A673 (cell line): ENCODE data around the gene IKZF3. TPM values are rescaled to one million over a fixed set of nuclear protein-coding genes. Genes with fewer than 3 reads are reported as not detected.

Experiments
- BruUV-seq: library from RNA; stranded (reverse); fragments of 400-500 nt; replicated peaks from 2 replicates; lab custom pipeline; 2021; lab: Mats Ljungman, UMichigan
- CTCF ChIA-PET: fragments of 300-600 bp; sonication (Branson Sonifier 250); formaldehyde crosslinking; loops from one replicate; lab custom pipeline; 2022; ENCODE audit warnings: antibody characterized with exemption; lab: Charles Lee
- POLR2A ChIA-PET: fragments of 300-600 bp; sonication (Branson Sonifier 250); formaldehyde crosslinking; loops from one replicate; lab custom pipeline; 2022; ENCODE audit warnings: antibody characterized with exemption; ENCODE audit not compliant: low non-redundant PET; lab: Charles Lee
- DNase-seq: peaks from one replicate; pipeline ENCODE4 v3.0.0-alpha.2; 2015; ENCODE audit warnings: low spot score
- H3K27ac ChIP-seq: fragments of 200-600 bp; sonication (generic); 2 replicates; pipeline ENCODE4 v1.5.1; 2016; ENCODE audit warnings: mixed run types, low read depth, mild to moderate bottlenecking, mixed read lengths, antibody characterized with exemption, low read length; ENCODE audit not compliant: poor library complexity, severe bottlenecking
- H3K27me3 ChIP-seq: fragments of 200-600 bp; sonication (generic); replicated peaks from 2 replicates; pipeline ENCODE4 v1.6.1; 2017; ENCODE audit warnings: mixed run types, low read depth, mild to moderate bottlenecking, mixed read lengths, antibody characterized with exemption, low read length; ENCODE audit not compliant: insufficient read depth, poor library complexity
- H3K36me3 ChIP-seq: fragments of 200-600 bp; sonication (generic); 2 replicates; pipeline ENCODE4 v1.6.1; 2016; ENCODE audit warnings: mixed run types, mild to moderate bottlenecking, mixed read lengths, antibody characterized with exemption, low read length; ENCODE audit not compliant: insufficient read depth, poor library complexity, severe bottlenecking
- H3K4me1 ChIP-seq: fragments of 200-600 bp; sonication (generic); 2 replicates; pipeline ENCODE4 v1.6.1; 2017; ENCODE audit warnings: mixed run types, mild to moderate bottlenecking, mixed read lengths, antibody characterized with exemption, low read length; ENCODE audit not compliant: insufficient read depth, poor library complexity, severe bottlenecking
- H3K4me3 ChIP-seq: fragments of 200-600 bp; sonication (generic); 2 replicates; pipeline ENCODE4 v1.5.1; 2016; ENCODE audit warnings: low read depth, mixed run types, mild to moderate bottlenecking, mixed read lengths, low read length; ENCODE audit not compliant: poor library complexity, severe bottlenecking
- H3K9me3 ChIP-seq: fragments of 200-600 bp; sonication (generic); 2 replicates; pipeline ENCODE4 v1.6.1; 2016; ENCODE audit warnings: mixed run types, low read depth, mild to moderate bottlenecking, mixed read lengths, antibody characterized with exemption, low read length; ENCODE audit not compliant: poor library complexity, severe bottlenecking
- EZH2 ChIP-seq: fragments of 200-600 bp; sonication (generic); IDR thresholded peaks from 2 replicates; pipeline ENCODE4 v1.6.1; 2017; ENCODE audit warnings: borderline replicate concordance, low read depth, mild to moderate bottlenecking, mixed read lengths, antibody characterized with exemption, low read length; ENCODE audit not compliant: poor library complexity, severe bottlenecking
- intact Hi-C: fragments of 100-400 bp; cut with micrococcal nuclease; formaldehyde crosslinking; loops from one replicate; pipeline ENCODE4 v1.10.0; 2022; ENCODE audit not compliant: unreplicated experiment
- total RNA-seq: library from RNA; stranded (reverse); gene quantifications from 2 replicates; pipeline ENCODE4 v1.2.3, GENCODE V29; 2021
- TF ChIP-seq, protein P1 (sequence below): fragments of 300-800, 200-600 bp; sonication (generic); conservative IDR thresholded peaks from 2 replicates; pipeline ENCODE4 v1.5.1; 2017; ENCODE audit warnings: low read depth, mild to moderate bottlenecking, antibody characterized with exemption, low read length, moderate library complexity, mixed read lengths

Gene IKZF3
- total RNA-seq, 1 experiment from 2014 or later: not detected

DNA sequence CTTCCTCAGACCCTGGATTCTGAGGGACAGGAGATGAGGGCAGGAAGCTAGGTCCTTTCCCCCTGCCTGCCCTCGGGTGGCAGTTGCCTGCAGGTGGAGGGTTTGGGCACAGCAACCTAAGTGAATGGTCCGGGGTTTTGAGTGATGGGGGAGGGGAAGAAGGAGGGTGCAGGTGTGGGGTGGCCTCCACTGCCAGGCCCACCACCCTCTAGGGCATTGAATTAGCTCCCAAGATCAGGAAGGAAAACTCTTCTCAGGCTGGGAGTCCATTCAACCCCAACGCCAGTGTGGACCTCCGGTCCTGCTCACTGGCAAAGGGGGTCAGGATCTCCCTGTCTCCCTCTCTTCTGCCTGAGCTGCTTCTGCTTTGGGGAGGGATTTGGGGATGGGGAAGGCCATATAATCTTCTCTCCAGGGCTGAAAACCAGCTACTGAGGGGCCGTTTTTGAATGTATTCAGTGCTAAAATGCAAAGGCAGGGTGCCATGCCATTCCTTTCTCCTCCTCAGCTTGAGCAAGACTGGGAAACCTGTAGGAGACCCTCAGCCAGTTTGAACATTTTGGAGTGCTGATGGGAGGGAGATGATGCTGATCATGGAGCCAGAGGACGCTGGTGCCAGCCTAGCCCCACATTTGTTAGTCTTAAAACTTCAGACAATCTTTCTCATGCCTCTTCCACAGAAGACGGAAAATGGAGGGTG, 107.6 kb downstream of the IKZF3 start:
- intact Hi-C loops: no loop called here
- ChIA-PET POLR2A (no interaction called here), CTCF (no interaction called here)
- TF ChIP-seq, protein P1, sequence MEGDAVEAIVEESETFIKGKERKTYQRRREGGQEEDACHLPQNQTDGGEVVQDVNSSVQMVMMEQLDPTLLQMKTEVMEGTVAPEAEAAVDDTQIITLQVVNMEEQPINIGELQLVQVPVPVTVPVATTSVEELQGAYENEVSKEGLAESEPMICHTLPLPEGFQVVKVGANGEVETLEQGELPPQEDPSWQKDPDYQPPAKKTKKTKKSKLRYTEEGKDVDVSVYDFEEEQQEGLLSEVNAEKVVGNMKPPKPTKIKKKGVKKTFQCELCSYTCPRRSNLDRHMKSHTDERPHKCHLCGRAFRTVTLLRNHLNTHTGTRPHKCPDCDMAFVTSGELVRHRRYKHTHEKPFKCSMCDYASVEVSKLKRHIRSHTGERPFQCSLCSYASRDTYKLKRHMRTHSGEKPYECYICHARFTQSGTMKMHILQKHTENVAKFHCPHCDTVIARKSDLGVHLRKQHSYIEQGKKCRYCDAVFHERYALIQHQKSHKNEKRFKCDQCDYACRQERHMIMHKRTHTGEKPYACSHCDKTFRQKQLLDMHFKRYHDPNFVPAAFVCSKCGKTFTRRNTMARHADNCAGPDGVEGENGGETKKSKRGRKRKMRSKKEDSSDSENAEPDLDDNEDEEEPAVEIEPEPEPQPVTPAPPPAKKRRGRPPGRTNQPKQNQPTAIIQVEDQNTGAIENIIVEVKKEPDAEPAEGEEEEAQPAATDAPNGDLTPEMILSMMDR: no peak
- TF ChIP-seq EZH2: no peak
- DNase-seq: no peak
- no peaks in the 10 kb centered on the region for H3K36me3 ChIP-seq
- no peaks in the 10 kb centered on the region for H3K9me3 ChIP-seq
- no peaks in the 10 kb centered on the region for H3K4me1 ChIP-seq
- no peaks in the 10 kb centered on the region for H3K27me3 ChIP-seq
- BruUV-seq: no TSS peak
- H3K27ac ChIP-seq: no peak overlapping the region
- no peak overlapping the region for H3K4me3 ChIP-seq

DNA sequence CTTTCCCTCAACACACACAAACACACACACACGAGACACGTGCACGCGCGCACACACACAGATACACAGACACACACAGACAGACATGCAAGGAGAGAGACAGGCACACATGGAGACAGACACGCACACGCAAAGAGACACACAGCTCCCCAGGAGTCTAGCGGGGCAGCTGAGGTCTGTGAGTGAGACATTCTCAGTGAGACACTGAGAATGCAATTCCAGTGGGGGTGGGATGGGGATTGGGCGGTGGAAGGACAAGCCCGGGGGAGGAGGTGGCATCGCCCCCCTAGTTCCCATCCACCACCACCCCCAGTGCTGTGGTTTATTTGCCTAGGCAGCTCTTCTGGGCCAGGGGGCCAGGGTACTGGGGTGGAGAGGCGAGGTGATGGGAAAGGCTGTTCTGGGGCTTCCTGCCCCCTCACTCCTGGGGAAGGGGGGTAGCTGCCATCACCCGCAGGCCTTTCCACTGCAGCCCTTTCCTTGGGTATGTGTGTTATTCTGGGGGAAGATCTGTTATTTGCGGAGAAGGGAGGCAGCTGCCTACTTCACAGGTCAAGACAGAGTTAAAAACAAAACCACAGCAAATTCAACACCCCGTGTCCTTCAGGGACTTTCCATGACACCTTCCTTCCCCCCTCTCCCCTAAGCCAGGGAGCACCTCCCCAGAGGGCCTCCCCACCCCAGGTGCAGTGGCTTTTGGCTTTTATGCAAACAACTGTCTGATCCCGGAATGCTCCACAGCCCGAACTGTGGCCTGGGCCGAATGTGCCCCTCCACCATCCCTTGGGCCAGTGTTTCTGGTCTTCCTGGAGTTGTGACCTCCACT, 108.3 kb downstream of the IKZF3 start:
- DNase-seq: no peak
- POLR2A ChIA-PET: no interaction called here
- no peaks in the 10 kb centered on the region for H3K27me3 ChIP-seq
- no peaks in the 10 kb centered on the region for H3K36me3 ChIP-seq
- CTCF ChIA-PET: interaction anchor here (0.5 to 1.4 kb wide), 3 partner anchors 121 to 134 kb away, joined by 3 to 6 read pairs (median 3); no protein-coding TSS in a partner anchor
- TF ChIP-seq, protein P1: no peak
- TF ChIP-seq EZH2: no peak
- intact Hi-C loops: no loop called here
- H3K4me3 ChIP-seq: no peak overlapping the region
- no peaks in the 10 kb centered on the region for H3K9me3 ChIP-seq
- BruUV-seq: no TSS peak
- H3K4me1 ChIP-seq: no peaks in the 10 kb centered on the region
- no peak overlapping the region for H3K27ac ChIP-seq

DNA sequence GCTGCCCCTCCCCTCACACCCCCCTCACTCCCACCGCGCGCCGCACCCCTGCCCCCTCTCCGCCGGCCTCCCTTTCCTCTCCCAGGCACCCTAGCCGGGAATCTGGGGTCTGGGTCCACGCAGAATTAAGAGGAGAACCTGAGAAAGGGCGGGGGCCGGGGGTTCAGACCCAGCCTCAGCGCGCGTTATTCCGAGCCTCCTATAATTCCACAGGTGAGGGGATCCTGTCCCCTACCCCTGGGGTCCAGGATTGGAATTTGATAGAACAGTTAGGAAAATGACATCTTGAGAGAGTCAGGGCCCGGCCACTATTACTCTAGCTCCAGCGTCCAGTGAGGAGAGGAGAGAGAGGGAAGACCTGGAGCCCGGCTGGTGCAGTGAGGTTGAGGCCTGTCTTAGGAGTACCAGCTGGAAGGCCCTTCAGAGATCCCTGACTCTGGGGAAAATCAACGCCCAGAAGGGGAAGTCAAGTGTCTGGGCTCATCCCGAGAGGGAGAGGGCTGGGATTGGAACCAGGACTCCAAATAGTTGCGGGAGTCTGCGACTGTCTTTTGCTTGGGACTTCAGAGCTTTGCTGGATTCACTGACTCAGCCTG, 109.1 kb downstream of the IKZF3 start:
- no TSS peak for BruUV-seq
- no peak for DNase-seq

More for the DNA sequence above, 109.1 kb downstream of the IKZF3 start:
- H3K27ac ChIP-seq: peak overlapping the region; percentile 61
- intact Hi-C loops: loop anchor here (5.0 kb wide), 1 partner anchor 133 kb away; no protein-coding TSS in a partner anchor
- peak overlapping the region; percentile 50 for H3K4me3 ChIP-seq
- ChIA-PET CTCF (interaction anchor here (0.5 to 1.4 kb wide), 3 partner anchors 120 to 133 kb away, joined by 3 to 6 read pairs (median 3); no protein-coding TSS in a partner anchor), POLR2A (no interaction called here)
- no peaks in the 10 kb centered on the region for H3K36me3 ChIP-seq
- TF ChIP-seq, protein P1: no peak
- TF ChIP-seq EZH2: no peak
- no peaks in the 10 kb centered on the region for H3K27me3 ChIP-seq
- H3K4me1 ChIP-seq: no peaks in the 10 kb centered on the region
- H3K9me3 ChIP-seq: no peaks in the 10 kb centered on the region
